SU-DHL-6 (cell line): ENCODE results near the gene SSC5D.

Source experiments
- EZH2phosphoT487 ChIP-seq: fragments of 200-600 bp; sonication (generic), shearing (Covaris generic); conservative IDR thresholded peaks from 2 replicates; pipeline ENCODE4 v1.6.1; 2018; ENCODE audit warnings: mild to moderate bottlenecking, antibody characterized with exemption, low read length, moderate library complexity, mixed read lengths
- TF ChIP-seq, protein P1 (sequence below): fragments of 200-600 bp; sonication (generic); IDR thresholded peaks from one replicate; pipeline ENCODE4 v1.5.1; 2017; ENCODE audit warnings: antibody characterized with exemption, mild to moderate bottlenecking, low read length, moderate library complexity; ENCODE audit not compliant: insufficient read depth, poor library complexity, severe bottlenecking

DNA sequence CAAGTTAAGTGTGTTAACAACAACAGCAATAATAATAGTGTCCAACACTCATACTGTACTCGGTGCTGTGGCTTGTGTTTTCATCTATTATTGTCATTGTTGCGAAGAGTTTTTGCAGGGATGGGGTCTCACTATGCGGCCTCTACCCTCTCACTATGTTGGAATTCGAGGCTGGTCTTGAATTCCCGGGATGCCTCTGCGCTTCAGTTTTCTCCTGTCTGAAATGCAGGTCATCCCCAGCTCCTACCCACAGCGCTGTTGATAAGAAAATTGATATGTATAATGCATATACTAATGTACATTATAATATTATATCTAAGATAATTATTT is 62.0 kb downstream of the SSC5D start:
- TF ChIP-seq, protein P1, sequence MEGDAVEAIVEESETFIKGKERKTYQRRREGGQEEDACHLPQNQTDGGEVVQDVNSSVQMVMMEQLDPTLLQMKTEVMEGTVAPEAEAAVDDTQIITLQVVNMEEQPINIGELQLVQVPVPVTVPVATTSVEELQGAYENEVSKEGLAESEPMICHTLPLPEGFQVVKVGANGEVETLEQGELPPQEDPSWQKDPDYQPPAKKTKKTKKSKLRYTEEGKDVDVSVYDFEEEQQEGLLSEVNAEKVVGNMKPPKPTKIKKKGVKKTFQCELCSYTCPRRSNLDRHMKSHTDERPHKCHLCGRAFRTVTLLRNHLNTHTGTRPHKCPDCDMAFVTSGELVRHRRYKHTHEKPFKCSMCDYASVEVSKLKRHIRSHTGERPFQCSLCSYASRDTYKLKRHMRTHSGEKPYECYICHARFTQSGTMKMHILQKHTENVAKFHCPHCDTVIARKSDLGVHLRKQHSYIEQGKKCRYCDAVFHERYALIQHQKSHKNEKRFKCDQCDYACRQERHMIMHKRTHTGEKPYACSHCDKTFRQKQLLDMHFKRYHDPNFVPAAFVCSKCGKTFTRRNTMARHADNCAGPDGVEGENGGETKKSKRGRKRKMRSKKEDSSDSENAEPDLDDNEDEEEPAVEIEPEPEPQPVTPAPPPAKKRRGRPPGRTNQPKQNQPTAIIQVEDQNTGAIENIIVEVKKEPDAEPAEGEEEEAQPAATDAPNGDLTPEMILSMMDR, result no peak
- no peak for TF ChIP-seq EZH2phosphoT487
